Measurements from ENCODE around the gene SNAPC2.

SNAPC2 gene

GRCh38 chr19:7968008-7968795 lies 48.1 kb downstream of the SNAPC2 start:
- no peak for DNase-seq (ENCODE audit: low read depth)

DNA sequence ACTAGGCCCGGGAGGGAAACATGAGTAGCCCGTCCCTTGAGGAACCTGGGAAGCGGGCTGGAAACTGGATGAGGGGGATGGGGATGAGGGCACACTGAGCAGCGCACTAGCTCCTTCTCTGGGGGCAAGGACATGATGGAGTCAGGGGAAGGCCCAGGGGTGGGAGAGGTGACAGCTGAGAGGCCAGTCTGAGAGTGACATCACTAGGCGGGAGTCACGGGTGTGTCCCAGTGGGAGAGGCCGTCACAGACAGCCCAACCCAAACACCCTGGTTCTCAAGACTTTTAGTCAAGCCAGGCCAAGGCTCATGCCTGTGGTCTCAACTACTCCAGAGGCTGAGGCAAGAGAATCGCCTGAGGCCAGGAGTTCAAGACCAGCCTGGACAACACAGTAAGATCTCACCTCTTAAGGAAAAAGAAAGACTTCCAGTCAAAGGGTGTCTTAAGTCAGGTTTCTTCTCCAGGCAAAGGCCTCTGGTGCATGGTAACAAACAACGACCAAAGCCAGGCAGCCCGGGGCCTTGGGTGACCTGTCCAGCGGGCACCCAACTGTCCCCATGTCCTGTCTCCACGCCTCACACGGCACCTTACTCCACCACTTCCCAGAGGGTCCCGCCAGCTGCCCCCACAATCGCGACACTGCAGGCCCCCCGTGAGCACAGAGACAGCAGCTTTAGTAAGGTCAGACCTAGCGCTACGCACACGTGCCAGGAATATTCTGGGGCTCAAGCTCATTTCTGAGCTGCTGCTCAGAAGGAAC lies 48.8 kb downstream of the SNAPC2 start:
- DNase-seq (ENCODE audit: low read depth), result no peak

DNA sequence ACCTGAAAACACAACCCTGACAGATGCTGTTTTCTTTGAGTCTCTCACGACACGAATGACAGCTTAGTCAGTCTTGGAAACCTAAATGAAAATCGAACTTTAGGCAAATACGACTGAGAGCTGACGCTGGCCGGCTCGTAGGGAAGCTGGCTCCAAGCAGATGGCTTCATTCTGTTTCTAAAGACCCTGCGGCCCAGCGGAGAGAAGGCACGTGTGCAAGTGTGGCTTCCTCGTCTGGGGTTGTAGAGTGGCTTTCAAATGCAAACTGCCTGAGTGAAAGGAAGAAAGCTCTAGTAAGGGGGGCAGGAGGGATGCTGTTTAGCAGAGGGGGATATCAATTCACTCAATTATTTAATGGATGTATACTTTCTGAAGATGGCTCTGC lies 49.4 kb downstream of the SNAPC2 start:
- DNase-seq (ENCODE audit: low read depth), result no peak

- DNase-seq (ENCODE audit: low read depth), result no peak
Observed at GRCh38 chr19:7970716-7971448, 50.7 kb downstream of the SNAPC2 start.

DNA sequence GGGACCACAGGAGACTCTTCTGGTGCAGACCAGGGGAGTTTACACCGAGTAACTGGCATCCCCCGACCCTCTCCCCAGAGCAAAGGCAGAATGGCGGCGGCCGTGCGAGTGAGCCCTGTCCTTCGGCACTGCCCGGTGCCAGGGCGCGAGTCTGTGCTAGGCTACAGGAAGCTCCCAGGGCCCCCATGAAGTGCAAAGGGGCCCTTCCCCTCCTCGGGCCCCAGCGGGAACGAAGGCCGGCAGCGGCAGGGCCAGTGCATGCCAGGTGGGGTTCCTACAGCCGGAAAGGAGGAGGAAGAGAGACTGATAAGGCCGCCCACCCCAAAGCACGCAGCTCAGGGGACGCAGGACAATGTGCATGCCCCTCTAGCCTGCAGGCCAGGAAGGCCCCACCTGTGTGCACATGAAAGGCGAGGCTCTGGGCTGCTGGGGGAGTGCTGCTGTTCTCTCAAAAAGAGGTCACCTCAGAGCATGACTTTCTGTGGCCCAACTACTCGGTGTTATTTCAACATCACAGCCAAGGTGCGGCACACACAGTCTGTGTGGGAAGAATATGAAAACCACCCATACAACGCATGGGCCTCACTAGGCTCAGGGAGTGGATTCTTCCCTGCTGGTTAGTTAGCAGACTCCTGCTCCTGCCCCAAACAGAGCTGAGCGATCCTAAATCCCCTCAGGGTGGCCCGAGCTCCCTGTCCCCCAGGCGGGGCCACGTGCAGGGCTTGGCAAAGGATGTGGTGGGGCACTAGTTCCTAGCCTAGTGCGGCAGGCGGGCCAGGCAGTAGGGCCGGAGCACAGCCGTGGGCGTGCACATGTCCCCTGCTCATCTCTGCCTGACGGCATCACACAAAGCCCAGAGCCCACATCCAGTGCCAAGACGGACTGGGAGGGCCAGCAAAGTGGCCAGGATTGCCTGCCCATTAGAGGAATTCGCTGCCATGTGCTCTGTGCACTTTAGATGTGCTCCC lies 51.7 kb downstream of the SNAPC2 start:
- no peak for DNase-seq (ENCODE audit: low read depth)

Measured in fibroblast of the conjunctiva (primary cell).